ENCODE data around the gene FAM219A.
"Not testable (repeated sequence)": the region's sequence is repeated elsewhere in the genome, so short reads cannot be mapped to it uniquely, and the experiment has no call there.

Gene FAM219A

GRCh38 chr9:34370335-34370969 lies 87.9 kb downstream of the FAM219A start:
- DNase-seq = no peak
- no peak overlapping the region for H3K4me3 Mint-ChIP-seq
- CTCF ChIA-PET = interaction anchor here (1.5 to 1.9 kb wide), 2 partner anchors 9 to 37 kb away, joined by 5 to 7 read pairs; no protein-coding TSS in a partner anchor
- H3K27me3 Mint-ChIP-seq = no peaks in the 10 kb centered on the region
- H3K27ac Mint-ChIP-seq = no peak overlapping the region
- peaks cover 8% of the 10 kb centered on the region for H3K9me3 Mint-ChIP-seq
- peaks cover 49% of the 10 kb centered on the region for H3K36me3 Mint-ChIP-seq
- peaks cover 5% of the 10 kb centered on the region for H3K4me1 Mint-ChIP-seq

DNA sequence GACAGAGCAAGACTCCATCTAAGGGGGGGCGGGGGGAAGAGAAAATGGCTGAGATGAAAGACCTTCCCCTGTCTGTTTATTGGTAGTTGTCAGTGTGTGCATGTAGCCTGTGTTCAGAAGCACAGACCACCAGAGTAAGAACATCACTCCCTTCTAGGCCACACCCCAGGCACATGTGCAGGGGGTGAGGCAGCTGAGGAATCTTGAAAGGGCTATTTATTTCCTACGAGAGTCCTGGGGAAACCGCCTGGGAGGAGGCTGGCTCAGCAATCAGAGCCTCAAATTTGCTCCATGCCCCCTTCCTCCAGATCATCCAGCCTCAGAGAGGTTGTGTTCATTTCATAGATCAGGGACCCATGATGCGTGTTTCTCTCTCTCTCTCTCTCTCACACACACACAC lies 88.7 kb downstream of the FAM219A start:
- CTCF ChIA-PET = no interaction called here
- Mint-ChIP-seq H3K36me3 (peaks cover 49% of the 10 kb centered on the region), H3K4me3 (no peak overlapping the region), H3K9me3 (peaks cover 8% of the 10 kb centered on the region), H3K27ac (no peak overlapping the region), H3K4me1 (peaks cover 4% of the 10 kb centered on the region), H3K27me3 (no peaks in the 10 kb centered on the region)
- DNase-seq = no peak

DNA sequence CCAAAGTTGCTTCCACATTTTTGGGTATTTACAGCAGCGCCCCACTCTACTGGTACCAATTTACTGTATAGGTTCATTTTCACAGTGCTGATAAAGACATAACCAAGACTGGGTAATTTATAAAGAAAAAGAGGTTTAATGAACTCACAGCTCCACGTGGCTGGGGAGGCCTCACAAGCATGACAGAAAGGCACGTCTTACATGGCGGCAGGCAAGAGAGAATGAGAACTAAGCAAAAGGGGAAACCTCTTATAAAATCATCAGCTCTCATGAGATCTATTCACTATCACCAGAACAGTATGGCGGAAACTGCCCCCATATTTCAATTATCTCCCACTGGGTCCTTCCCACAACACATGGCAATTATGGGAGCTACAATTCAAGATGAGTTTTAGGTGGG lies 89.6 kb downstream of the FAM219A start:
- H3K36me3 Mint-ChIP-seq = peaks cover 48% of the 10 kb centered on the region
- H3K27me3 Mint-ChIP-seq = not testable (repeated sequence)

DNA sequence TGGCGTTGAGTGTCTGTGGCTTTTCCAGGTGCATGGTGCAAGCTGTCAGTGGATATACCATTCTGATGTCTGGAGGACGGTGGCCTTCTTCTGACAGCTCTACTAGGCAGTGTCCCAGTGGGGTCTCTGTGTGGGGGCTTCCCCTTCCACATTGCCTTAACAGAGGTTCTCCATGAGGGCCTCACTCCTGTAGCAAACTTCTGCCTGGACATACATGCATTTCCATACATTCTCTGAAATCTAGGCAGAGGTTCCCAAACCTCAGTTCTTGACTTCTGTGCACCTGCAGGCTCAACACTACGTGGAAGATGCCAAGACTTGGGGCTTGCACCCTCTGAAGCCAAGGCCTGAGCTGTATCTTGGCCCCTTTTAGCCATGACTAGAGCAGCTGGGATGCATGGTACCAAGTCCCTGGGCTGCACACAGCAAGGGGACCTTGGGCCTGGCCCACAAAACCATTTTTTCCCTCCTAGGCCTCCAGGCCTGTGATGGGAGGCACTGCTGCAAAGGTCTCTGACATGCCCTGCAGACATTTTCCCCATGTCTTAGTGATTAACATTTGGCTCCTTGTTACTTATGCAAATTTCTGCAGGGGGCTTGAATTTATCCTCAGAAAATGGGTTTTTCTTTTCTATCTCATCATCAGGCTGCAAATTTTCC lies 90.5 kb downstream of the FAM219A start:
- H3K4me1 Mint-ChIP-seq = peaks cover 22% of the 10 kb centered on the region
- H3K27ac Mint-ChIP-seq, CTCF ChIA-PET, H3K4me3 Mint-ChIP-seq, DNase-seq, H3K27me3 Mint-ChIP-seq, H3K9me3 Mint-ChIP-seq: not testable (repeated sequence)
- peaks cover 45% of the 10 kb centered on the region for H3K36me3 Mint-ChIP-seq

More for the DNA sequence above, 89.6 kb downstream of the FAM219A start:
- H3K4me1 Mint-ChIP-seq = peaks cover 12% of the 10 kb centered on the region
- H3K4me3 Mint-ChIP-seq, H3K27ac Mint-ChIP-seq, H3K9me3 Mint-ChIP-seq, DNase-seq, CTCF ChIA-PET: not testable (repeated sequence)

DNA sequence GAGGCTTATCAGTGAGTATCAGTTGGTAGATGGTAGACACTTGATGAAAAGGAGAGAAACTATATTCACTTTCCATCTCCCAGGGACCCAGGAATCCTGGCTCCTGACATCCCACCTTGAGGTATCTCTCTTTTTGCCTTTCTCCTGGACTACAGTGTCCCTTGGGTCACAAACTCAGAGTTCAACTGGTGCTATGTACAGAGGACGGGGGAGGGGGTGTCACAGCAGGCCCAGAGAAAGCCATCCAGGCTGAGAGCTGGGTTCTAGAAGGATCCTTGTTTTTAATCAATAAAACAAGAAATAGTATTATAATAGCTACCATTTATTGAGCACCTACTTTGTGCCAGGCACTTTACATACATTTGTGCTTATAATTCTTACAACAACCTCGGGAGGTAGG lies 92.0 kb downstream of the FAM219A start:
- Mint-ChIP-seq H3K4me3 (no peak overlapping the region), H3K27ac (no peak overlapping the region), H3K9me3 (peaks cover 8% of the 10 kb centered on the region), H3K36me3 (peaks cover 36% of the 10 kb centered on the region), H3K4me1 (peaks cover 26% of the 10 kb centered on the region), H3K27me3 (no peaks in the 10 kb centered on the region)
- CTCF ChIA-PET = interaction anchor here (1.2 kb wide), 1 partner anchor 38 kb away, joined by 4 read pairs; no protein-coding TSS in a partner anchor
- DNase-seq = no peak

DNA sequence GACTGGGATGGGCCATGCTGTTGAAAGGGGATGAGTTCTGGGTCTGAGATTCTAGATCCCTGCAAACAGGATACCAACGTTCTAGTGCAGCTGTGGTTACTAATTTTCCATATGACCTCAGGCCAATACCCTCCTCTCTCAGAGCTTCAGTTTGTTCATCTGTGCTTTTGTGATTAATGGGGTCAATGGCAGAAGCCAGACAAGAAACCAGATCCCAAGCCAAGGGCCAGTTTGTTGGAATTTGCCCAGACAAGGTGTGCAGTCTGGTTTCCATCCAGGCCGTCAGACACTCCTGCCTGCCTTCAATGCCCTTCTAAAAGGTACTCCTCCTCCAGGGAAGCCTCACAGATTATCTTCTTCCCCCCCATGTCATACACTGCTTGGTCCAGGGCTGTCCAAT lies 93.1 kb downstream of the FAM219A start:
- DNase-seq = no peak
- CTCF ChIA-PET = no interaction called here
- no peaks in the 10 kb centered on the region for H3K27me3 Mint-ChIP-seq
- H3K4me3 Mint-ChIP-seq = no peak overlapping the region
- H3K36me3 Mint-ChIP-seq = peaks cover 29% of the 10 kb centered on the region
- H3K4me1 Mint-ChIP-seq = peaks cover 26% of the 10 kb centered on the region
- H3K9me3 Mint-ChIP-seq = peaks cover 8% of the 10 kb centered on the region
- H3K27ac Mint-ChIP-seq = no peak overlapping the region

DNA sequence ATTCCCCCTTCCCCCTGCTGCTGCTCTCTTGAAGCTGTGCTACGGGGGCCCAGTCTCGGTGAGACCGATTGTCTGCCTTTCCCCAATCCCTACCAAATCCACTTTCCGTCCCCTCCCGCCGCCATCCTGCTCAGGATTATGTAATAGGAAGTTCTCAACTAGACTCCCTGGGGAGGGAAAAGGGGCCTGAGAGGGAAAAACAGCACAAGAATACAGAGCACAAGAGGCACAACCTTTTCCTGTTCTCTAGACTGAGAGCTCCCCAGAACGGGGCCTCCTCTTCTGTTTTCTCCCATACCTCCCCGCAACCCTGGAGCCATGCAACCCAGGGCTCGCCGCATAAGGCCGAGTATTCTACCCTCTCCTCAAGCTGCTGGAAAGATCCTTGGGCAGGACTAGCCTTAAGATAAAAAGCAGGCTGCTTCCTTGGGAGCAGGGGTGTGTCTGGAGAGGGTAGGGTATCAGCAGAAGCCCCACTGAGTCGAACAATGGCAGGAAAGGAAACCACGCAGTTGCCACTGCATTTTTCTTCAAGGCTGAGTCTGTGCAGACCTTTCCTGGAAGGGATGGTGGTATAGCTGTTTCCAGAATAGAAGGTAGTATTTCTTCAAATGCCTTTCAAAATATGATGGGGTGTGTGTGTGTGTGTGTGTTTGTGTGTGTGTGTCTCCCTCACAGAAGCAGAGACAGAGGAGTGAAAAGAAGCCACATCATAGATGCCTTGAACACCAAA lies 94.6 kb downstream of the FAM219A start:
- Mint-ChIP-seq H3K4me3 (peak overlapping the region; percentile 9), H3K27ac (peak overlapping the region; percentile 79), H3K4me1 (peaks cover 26% of the 10 kb centered on the region), H3K27me3 (no peaks in the 10 kb centered on the region), H3K36me3 (peaks cover 18% of the 10 kb centered on the region), H3K9me3 (peaks cover 5% of the 10 kb centered on the region)
- DNase-seq = peak; percentile 47
- CTCF ChIA-PET = interaction anchor here (1.3 to 1.9 kb wide), 2 partner anchors 10 to 15 kb away, joined by 3 to 9 read pairs; no protein-coding TSS in a partner anchor

GRCh38 chr9:34362614-34363214 lies 95.7 kb downstream of the FAM219A start:
- no peak for DNase-seq
- no peaks in the 10 kb centered on the region for H3K27me3 Mint-ChIP-seq
- peaks cover 26% of the 10 kb centered on the region for H3K4me1 Mint-ChIP-seq
- peaks cover 3% of the 10 kb centered on the region for H3K9me3 Mint-ChIP-seq
- peaks cover 8% of the 10 kb centered on the region for H3K36me3 Mint-ChIP-seq
- H3K27ac Mint-ChIP-seq = no peak overlapping the region
- H3K4me3 Mint-ChIP-seq = no peak overlapping the region
- CTCF ChIA-PET = interaction anchor here (1.2 kb wide), 1 partner anchor 13 kb away, joined by 3 read pairs; no protein-coding TSS in a partner anchor

DNA sequence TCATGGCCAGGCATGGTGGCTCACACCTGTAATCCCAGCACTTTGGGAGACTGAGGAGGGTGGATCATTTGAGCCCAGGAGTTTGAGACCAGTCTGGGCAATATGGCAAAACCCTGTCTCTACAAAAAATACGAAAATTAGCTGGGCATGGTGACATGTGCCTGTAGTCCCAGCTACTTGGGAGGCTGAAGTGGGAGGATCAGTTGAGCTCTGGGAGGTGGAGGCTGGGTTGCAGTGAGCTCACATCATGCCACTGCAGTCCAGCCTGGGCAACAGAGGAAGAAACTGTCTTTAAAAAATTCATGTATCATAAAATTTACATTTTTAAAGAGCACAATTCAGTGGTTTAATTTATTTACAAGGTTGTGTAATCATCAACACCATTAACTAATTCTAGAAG lies 105.4 kb downstream of the FAM219A start:
- H3K4me1 Mint-ChIP-seq, CTCF ChIA-PET, H3K9me3 Mint-ChIP-seq, H3K4me3 Mint-ChIP-seq, H3K27me3 Mint-ChIP-seq, H3K27ac Mint-ChIP-seq, DNase-seq: not testable (repeated sequence)
- H3K36me3 Mint-ChIP-seq = peaks cover 17% of the 10 kb centered on the region

DNA sequence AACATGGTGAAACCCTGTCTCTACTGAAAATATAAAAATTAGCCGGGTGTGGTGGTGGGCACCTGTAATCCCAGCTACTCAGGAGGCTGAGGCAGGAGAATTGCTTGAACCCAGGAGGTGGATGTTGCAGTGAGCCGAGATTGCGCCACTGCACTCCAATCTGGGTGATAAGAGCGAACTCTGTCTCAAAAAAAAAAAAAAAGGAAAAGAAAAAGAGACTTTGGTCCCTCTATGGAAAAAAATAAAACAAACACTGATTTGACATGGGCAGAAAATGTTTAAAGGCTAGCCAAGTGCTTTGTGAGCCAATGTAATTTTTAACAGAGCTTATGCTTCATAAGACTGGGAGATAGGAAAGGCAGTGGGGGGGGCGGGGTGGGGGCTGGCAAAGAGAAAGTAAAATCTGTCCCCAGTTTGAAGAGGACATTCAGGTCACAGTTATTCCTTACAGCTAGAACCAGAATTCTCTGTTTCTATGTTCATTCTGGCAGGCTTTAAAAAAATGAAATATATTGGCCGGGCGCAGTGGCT lies 106.2 kb downstream of the FAM219A start:
- H3K27ac Mint-ChIP-seq, CTCF ChIA-PET, H3K27me3 Mint-ChIP-seq, DNase-seq, H3K4me3 Mint-ChIP-seq, H3K9me3 Mint-ChIP-seq, H3K4me1 Mint-ChIP-seq: not testable (repeated sequence)
- H3K36me3 Mint-ChIP-seq = peaks cover 17% of the 10 kb centered on the region

- Mint-ChIP-seq H3K9me3 (no peaks in the 10 kb centered on the region), H3K4me3 (no peak overlapping the region), H3K27me3 (no peaks in the 10 kb centered on the region), H3K36me3 (peaks cover 7% of the 10 kb centered on the region), H3K4me1 (no peaks in the 10 kb centered on the region), H3K27ac (no peak overlapping the region)
- CTCF ChIA-PET = interaction anchor here (1.1 to 1.6 kb wide), 4 partner anchors 11 to 97 kb away, joined by 3 to 4 read pairs (median 3); no protein-coding TSS in a partner anchor
- DNase-seq = no peak
These were observed 109.0 kb downstream of the FAM219A start for GRCh38 chr9:34349324-34349723.
